GM23338 (cell line): ENCODE results near the gene EMC1. TPM values are rescaled to one million over a fixed set of nuclear protein-coding genes. Genes with fewer than 3 reads are reported as not detected.

Experiments
- ATAC-seq: fragments of 200-7000 bp; cut with Tn5 transposase; 3 replicates; pipeline ENCODE4 v1.9.1; 2020
- DNase-seq: peaks from one replicate; pipeline ENCODE4 v3.0.0-alpha.2; 2015; ENCODE audit warnings: low spot score
- H2AFZ ChIP-seq: fragments of 200-600 bp; sonication (generic); 2 replicates; pipeline ENCODE4 v1.8.0; 2016; ENCODE audit warnings: antibody characterized with exemption, mild to moderate bottlenecking, moderate library complexity
- H3F3A ChIP-seq: fragments of 200-600 bp; sonication (generic); replicated peaks from 2 replicates; pipeline ENCODE4 v1.8.0; 2017; ENCODE audit warnings: antibody characterized with exemption, mixed run types, low read depth
- H3K27ac ChIP-seq: fragments of 200-600 bp; sonication (generic); 2 replicates; pipeline ENCODE4 v1.6.1; 2016; ENCODE audit warnings: low read depth
- H3K27me3 ChIP-seq: fragments of 200-600 bp; sonication (generic); 2 replicates; pipeline ENCODE4 v1.8.0; 2016; ENCODE audit warnings: mild to moderate bottlenecking, mixed run types, moderate library complexity; ENCODE audit not compliant: insufficient read depth
- H3K36me3 ChIP-seq: fragments of 200-600 bp; sonication (generic); 2 replicates; pipeline ENCODE4 v1.8.0; 2016; ENCODE audit warnings: mild to moderate bottlenecking; ENCODE audit not compliant: insufficient read depth
- H3K4me1 ChIP-seq: fragments of 200-600 bp; sonication (generic); 2 replicates; pipeline ENCODE4 v1.8.0; 2016; ENCODE audit warnings: mild to moderate bottlenecking, moderate library complexity; ENCODE audit not compliant: insufficient read depth
- H3K4me2 ChIP-seq: fragments of 200-600 bp; sonication (generic); 2 replicates; pipeline ENCODE4 v1.7.1; 2017; ENCODE audit warnings: mixed run types
- H3K4me3 ChIP-seq: fragments of 200-600 bp; sonication (generic); 2 replicates; pipeline ENCODE4 v1.6.1; 2016; ENCODE audit warnings: mixed run types
- H3K79me2 ChIP-seq: fragments of 200-600 bp; sonication (generic); replicated peaks from 2 replicates; pipeline ENCODE4 v1.8.0; 2017; ENCODE audit warnings: mild to moderate bottlenecking; ENCODE audit not compliant: insufficient read depth
- H3K9me2 ChIP-seq: fragments of 200-600 bp; sonication (generic); 2 replicates; pipeline ENCODE4 v1.8.0; 2017; ENCODE audit not compliant: insufficient read depth
- H4K20me1 ChIP-seq: fragments of 200-600 bp; sonication (generic); replicated peaks from 2 replicates; pipeline ENCODE4 v1.8.0; 2017; ENCODE audit warnings: mild to moderate bottlenecking; ENCODE audit not compliant: insufficient read depth
- H3K27ac Mint-ChIP-seq: 2 replicates; pipeline ENCODE4 v1.8.0; 2020; ENCODE audit warnings: inconsistent platforms, mild to moderate bottlenecking, moderate library complexity, mixed read lengths
- H3K27me3 Mint-ChIP-seq: 3 replicates; pipeline ENCODE4 v1.8.0; 2022; ENCODE audit warnings: low read depth, mild to moderate bottlenecking, moderate library complexity, mixed read lengths, inconsistent platforms; ENCODE audit not compliant: insufficient read depth, poor library complexity
- H3K36me3 Mint-ChIP-seq: 3 replicates; pipeline ENCODE4 v1.8.0; 2021; ENCODE audit warnings: low read depth, mild to moderate bottlenecking, inconsistent platforms, moderate library complexity, mixed read lengths
- H3K4me1 Mint-ChIP-seq: 3 replicates; pipeline ENCODE4 v1.8.0; 2020; ENCODE audit warnings: mild to moderate bottlenecking, inconsistent platforms, mixed read lengths
- H3K4me3 Mint-ChIP-seq: 3 replicates; pipeline ENCODE4 v1.8.0; 2021; ENCODE audit warnings: moderate library complexity, mild to moderate bottlenecking, inconsistent platforms, mixed read lengths
- H3K9me3 Mint-ChIP-seq: 3 replicates; pipeline ENCODE4 v1.8.0; 2020; ENCODE audit warnings: moderate library complexity, mild to moderate bottlenecking, inconsistent platforms, mixed read lengths
- CREB1 ChIP-seq: fragments of 250-450 bp; sonication (Bioruptor Pico); IDR thresholded peaks from 2 replicates; pipeline ENCODE4 v1.5.0; 2020; ENCODE audit warnings: low read depth, mild to moderate bottlenecking, moderate library complexity
- EZH2 ChIP-seq: fragments of 200-600 bp; sonication (generic); IDR thresholded peaks from one replicate; pipeline ENCODE4 v1.8.0; 2017; ENCODE audit warnings: antibody characterized with exemption, mild to moderate bottlenecking, low read depth; ENCODE audit not compliant: unreplicated experiment
- EZH2phosphoT487 ChIP-seq: fragments of 200-600 bp; sonication (generic); IDR thresholded peaks from one replicate; pipeline ENCODE4 v1.8.1; 2018; ENCODE audit warnings: antibody characterized with exemption; ENCODE audit not compliant: unreplicated experiment
- JUNB ChIP-seq: IDR thresholded peaks from one replicate; pipeline ENCODE4 v1.6.1; 2016; ENCODE audit warnings: antibody characterized with exemption; ENCODE audit not compliant: unreplicated experiment
- NANOG ChIP-seq: IDR thresholded peaks from 2 replicates; pipeline ENCODE4 v1.6.1; 2016; ENCODE audit warnings: antibody characterized with exemption, borderline replicate concordance
- POLR2AphosphoS5 ChIP-seq: IDR thresholded peaks from 2 replicates; pipeline ENCODE4 v1.6.1; 2016; ENCODE audit warnings: antibody characterized with exemption, low read depth
- STAT1 ChIP-seq: IDR thresholded peaks from one replicate; pipeline ENCODE4 v1.6.1; 2016; ENCODE audit warnings: antibody characterized with exemption; ENCODE audit not compliant: unreplicated experiment
- ZNF114 ChIP-seq: fragments of 250-450 bp; sonication (Bioruptor Pico); IDR thresholded peaks from 2 replicates; pipeline ENCODE4 v1.5.0; 2020; ENCODE audit warnings: mild to moderate bottlenecking, moderate library complexity
- ZNF331 ChIP-seq: fragments of 250-450 bp; sonication (Bioruptor Pico); IDR thresholded peaks from 2 replicates; pipeline ENCODE4 v1.5.0; 2020; ENCODE audit warnings: low read depth, mild to moderate bottlenecking, moderate library complexity
- polyA plus RNA-seq: library from polyadenylated mRNA; unstranded; fragments of >200 nt; fragmentation: Nextera tagmentation; extraction: Ambion mirVana; gene quantifications from 2 replicates; pipeline ENCODE4 v1.2.1, GENCODE V29; 2016
- total RNA-seq: library from RNA; depleted of rRNA; stranded (reverse); fragments of >200 nt; shearing (Covaris generic); gene quantifications from 2 replicates; pipeline ENCODE4 v1.2.3, GENCODE V29; 2014
- TF ChIP-seq, protein P1 (sequence below): IDR thresholded peaks from one replicate; pipeline ENCODE4 v1.6.1; 2018; ENCODE audit warnings: antibody characterized with exemption; ENCODE audit not compliant: unreplicated experiment
- TF ChIP-seq, protein P2 (sequence below): IDR thresholded peaks from 2 replicates; pipeline ENCODE4 v1.6.1; 2016; ENCODE audit warnings: antibody characterized with exemption
- TF ChIP-seq, protein P3 (sequence below), 2 experiments: fragments of 200-600 bp in 1 of 2; sonication (generic) in 1 of 2; conservative IDR thresholded peaks; 2 replicates each; pipeline versions ENCODE4 v1.5.1 to v1.6.1; 2016 to 2017; ENCODE audit warnings: antibody characterized with exemption in 2 of 2, low read depth in 2 of 2, mild to moderate bottlenecking in 2 of 2, moderate library complexity in 1 of 2
- TF ChIP-seq, protein P4 (sequence below): fragments of 250-450 bp; sonication (Bioruptor Pico); IDR thresholded peaks from 2 replicates; pipeline ENCODE4 v1.5.0; 2020; ENCODE audit warnings: mild to moderate bottlenecking, moderate library complexity

EMC1 gene
- total and polyA plus RNA-seq, 2 experiments from 2014 or later = 17.6 to 53.0 TPM

DNA sequence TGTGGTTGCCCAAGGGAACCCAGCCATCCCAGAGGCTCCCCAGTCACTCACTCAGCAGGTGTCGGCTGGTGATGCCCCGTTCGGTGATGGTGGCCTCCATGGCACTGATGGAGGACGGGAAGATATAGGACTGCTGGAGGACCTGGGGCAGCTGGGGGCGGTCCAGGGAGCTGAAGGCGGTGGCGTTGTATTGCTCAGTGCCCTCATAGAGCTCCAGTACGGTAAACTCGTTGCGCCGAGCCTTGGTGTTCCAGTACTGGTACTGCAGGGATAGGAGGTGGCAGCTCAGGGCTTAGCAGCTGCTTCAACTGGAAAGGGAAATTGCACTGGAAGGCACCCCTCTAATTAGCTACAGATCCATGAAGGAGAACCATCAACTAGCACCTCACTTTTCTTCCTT is 28.8 kb downstream of the EMC1 start:
- no peaks in the 10 kb centered on the region for H3F3A ChIP-seq
- H3K4me3 ChIP-seq = no peak overlapping the region
- Mint-ChIP-seq H3K36me3 (peaks cover 88% of the 10 kb centered on the region), H3K4me3 (no peak overlapping the region), H3K4me1 (no peaks in the 10 kb centered on the region), H3K27ac (no peak overlapping the region), H3K27me3 (peaks cover 3% of the 10 kb centered on the region), H3K9me3 (no peaks in the 10 kb centered on the region)
- no peak for TF ChIP-seq EZH2phosphoT487
- TF ChIP-seq, protein P1, sequence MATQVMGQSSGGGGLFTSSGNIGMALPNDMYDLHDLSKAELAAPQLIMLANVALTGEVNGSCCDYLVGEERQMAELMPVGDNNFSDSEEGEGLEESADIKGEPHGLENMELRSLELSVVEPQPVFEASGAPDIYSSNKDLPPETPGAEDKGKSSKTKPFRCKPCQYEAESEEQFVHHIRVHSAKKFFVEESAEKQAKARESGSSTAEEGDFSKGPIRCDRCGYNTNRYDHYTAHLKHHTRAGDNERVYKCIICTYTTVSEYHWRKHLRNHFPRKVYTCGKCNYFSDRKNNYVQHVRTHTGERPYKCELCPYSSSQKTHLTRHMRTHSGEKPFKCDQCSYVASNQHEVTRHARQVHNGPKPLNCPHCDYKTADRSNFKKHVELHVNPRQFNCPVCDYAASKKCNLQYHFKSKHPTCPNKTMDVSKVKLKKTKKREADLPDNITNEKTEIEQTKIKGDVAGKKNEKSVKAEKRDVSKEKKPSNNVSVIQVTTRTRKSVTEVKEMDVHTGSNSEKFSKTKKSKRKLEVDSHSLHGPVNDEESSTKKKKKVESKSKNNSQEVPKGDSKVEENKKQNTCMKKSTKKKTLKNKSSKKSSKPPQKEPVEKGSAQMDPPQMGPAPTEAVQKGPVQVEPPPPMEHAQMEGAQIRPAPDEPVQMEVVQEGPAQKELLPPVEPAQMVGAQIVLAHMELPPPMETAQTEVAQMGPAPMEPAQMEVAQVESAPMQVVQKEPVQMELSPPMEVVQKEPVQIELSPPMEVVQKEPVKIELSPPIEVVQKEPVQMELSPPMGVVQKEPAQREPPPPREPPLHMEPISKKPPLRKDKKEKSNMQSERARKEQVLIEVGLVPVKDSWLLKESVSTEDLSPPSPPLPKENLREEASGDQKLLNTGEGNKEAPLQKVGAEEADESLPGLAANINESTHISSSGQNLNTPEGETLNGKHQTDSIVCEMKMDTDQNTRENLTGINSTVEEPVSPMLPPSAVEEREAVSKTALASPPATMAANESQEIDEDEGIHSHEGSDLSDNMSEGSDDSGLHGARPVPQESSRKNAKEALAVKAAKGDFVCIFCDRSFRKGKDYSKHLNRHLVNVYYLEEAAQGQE = no peak
- no peak for TF ChIP-seq ZNF331 (CRISPR knock-in tag)
- TF ChIP-seq, protein P2, sequence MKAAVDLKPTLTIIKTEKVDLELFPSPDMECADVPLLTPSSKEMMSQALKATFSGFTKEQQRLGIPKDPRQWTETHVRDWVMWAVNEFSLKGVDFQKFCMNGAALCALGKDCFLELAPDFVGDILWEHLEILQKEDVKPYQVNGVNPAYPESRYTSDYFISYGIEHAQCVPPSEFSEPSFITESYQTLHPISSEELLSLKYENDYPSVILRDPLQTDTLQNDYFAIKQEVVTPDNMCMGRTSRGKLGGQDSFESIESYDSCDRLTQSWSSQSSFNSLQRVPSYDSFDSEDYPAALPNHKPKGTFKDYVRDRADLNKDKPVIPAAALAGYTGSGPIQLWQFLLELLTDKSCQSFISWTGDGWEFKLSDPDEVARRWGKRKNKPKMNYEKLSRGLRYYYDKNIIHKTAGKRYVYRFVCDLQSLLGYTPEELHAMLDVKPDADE = no peak
- TF ChIP-seq, protein P3, sequence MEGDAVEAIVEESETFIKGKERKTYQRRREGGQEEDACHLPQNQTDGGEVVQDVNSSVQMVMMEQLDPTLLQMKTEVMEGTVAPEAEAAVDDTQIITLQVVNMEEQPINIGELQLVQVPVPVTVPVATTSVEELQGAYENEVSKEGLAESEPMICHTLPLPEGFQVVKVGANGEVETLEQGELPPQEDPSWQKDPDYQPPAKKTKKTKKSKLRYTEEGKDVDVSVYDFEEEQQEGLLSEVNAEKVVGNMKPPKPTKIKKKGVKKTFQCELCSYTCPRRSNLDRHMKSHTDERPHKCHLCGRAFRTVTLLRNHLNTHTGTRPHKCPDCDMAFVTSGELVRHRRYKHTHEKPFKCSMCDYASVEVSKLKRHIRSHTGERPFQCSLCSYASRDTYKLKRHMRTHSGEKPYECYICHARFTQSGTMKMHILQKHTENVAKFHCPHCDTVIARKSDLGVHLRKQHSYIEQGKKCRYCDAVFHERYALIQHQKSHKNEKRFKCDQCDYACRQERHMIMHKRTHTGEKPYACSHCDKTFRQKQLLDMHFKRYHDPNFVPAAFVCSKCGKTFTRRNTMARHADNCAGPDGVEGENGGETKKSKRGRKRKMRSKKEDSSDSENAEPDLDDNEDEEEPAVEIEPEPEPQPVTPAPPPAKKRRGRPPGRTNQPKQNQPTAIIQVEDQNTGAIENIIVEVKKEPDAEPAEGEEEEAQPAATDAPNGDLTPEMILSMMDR (conservative IDR thresholded peaks at IDR 0.05; ENCODE audit: low read depth in 2 of 2) = no peak
- no peak for TF ChIP-seq POLR2AphosphoS5
- no peak for TF ChIP-seq CREB1 (CRISPR knock-in tag)
- TF ChIP-seq ZNF114 = no peak
- no peak for TF ChIP-seq NANOG
- TF ChIP-seq EZH2 = no peak
- TF ChIP-seq, protein P4, sequence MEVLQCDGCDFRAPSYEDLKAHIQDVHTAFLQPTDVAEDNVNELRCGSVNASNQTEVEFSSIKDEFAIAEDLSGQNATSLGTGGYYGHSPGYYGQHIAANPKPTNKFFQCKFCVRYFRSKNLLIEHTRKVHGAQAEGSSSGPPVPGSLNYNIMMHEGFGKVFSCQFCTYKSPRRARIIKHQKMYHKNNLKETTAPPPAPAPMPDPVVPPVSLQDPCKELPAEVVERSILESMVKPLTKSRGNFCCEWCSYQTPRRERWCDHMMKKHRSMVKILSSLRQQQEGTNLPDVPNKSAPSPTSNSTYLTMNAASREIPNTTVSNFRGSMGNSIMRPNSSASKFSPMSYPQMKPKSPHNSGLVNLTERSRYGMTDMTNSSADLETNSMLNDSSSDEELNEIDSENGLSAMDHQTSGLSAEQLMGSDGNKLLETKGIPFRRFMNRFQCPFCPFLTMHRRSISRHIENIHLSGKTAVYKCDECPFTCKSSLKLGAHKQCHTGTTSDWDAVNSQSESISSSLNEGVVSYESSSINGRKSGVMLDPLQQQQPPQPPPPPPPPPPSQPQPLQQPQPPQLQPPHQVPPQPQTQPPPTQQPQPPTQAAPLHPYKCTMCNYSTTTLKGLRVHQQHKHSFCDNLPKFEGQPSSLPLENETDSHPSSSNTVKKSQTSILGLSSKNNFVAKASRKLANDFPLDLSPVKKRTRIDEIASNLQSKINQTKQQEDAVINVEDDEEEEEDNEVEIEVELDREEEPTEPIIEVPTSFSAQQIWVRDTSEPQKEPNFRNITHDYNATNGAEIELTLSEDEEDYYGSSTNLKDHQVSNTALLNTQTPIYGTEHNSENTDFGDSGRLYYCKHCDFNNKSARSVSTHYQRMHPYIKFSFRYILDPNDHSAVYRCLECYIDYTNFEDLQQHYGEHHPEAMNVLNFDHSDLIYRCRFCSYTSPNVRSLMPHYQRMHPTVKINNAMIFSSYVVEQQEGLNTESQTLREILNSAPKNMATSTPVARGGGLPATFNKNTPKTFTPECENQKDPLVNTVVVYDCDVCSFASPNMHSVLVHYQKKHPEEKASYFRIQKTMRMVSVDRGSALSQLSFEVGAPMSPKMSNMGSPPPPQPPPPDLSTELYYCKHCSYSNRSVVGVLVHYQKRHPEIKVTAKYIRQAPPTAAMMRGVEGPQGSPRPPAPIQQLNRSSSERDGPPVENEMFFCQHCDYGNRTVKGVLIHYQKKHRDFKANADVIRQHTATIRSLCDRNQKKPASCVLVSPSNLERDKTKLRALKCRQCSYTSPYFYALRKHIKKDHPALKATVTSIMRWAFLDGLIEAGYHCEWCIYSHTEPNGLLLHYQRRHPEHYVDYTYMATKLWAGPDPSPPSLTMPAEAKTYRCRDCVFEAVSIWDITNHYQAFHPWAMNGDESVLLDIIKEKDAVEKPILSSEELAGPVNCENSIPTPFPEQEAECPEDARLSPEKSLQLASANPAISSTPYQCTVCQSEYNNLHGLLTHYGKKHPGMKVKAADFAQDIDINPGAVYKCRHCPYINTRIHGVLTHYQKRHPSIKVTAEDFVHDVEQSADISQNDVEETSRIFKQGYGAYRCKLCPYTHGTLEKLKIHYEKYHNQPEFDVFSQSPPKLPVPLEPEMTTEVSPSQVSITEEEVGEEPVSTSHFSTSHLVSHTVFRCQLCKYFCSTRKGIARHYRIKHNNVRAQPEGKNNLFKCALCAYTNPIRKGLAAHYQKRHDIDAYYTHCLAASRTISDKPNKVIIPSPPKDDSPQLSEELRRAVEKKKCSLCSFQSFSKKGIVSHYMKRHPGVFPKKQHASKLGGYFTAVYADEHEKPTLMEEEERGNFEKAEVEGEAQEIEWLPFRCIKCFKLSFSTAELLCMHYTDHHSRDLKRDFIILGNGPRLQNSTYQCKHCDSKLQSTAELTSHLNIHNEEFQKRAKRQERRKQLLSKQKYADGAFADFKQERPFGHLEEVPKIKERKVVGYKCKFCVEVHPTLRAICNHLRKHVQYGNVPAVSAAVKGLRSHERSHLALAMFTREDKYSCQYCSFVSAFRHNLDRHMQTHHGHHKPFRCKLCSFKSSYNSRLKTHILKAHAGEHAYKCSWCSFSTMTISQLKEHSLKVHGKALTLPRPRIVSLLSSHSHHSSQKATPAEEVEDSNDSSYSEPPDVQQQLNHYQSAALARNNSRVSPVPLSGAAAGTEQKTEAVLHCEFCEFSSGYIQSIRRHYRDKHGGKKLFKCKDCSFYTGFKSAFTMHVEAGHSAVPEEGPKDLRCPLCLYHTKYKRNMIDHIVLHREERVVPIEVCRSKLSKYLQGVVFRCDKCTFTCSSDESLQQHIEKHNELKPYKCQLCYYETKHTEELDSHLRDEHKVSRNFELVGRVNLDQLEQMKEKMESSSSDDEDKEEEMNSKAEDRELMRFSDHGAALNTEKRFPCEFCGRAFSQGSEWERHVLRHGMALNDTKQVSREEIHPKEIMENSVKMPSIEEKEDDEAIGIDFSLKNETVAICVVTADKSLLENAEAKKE (CRISPR knock-in tag) = no peak
- TF ChIP-seq STAT1 = no peak
- no peak for TF ChIP-seq JUNB
- no peak overlapping the region for H2AFZ ChIP-seq
- H3K4me2 ChIP-seq = no peak overlapping the region
- DNase-seq (no peak), ATAC-seq (no peak)
- no peaks in the 10 kb centered on the region for H3K27me3 ChIP-seq
- H3K27ac ChIP-seq = no peak overlapping the region
- no peaks in the 10 kb centered on the region for H3K4me1 ChIP-seq
- H3K36me3 ChIP-seq = peaks cover 65% of the 10 kb centered on the region
- no peaks in the 10 kb centered on the region for H3K79me2 ChIP-seq
- H4K20me1 ChIP-seq = peaks cover 24% of the 10 kb centered on the region
- H3K9me2 ChIP-seq = no peaks in the 10 kb centered on the region
